Measurements from ENCODE around the gene THRSP. TPM values are rescaled to one million over a fixed set of nuclear protein-coding genes. Genes with fewer than 3 reads are reported as not detected.
"Not testable (repeated sequence)": the region's sequence is repeated elsewhere in the genome, so short reads cannot be mapped to it uniquely, and the experiment has no call there.

THRSP gene
- not detected for total RNA-seq
- polyA plus RNA-seq (2013, experiment 1 of 2): not detected
- not detected for polyA plus RNA-seq (2013, experiment 2 of 2)
- long read RNA-seq, experiment 1: 0 reads
- long read RNA-seq, experiment 2: 0 reads
- long read RNA-seq, experiment 3: 0 reads
- long read RNA-seq, experiment 4: 0 reads

- Histone ChIP-seq H3K9me3 (ENCODE audit: control insufficient read depth, low read length) (no peaks in the 10 kb centered on the region), H3K36me3 (ENCODE audit: control insufficient read depth, insufficient read depth, low read length) (peaks cover 11% of the 10 kb centered on the region), H3K27ac (ENCODE audit: low read depth, low read length) (no peak within 1 kb of the TSS), H3K4me1 (ENCODE audit: control insufficient read depth, insufficient read depth, low read length) (no peaks in the 10 kb centered on the region), H3K9ac (ENCODE audit: extremely low read depth, low read length, poor library complexity, severe bottlenecking) (no peak within 1 kb of the TSS), H3K4me3 (ENCODE audit: low read length) (no peak within 1 kb of the TSS), H3K27me3 (ENCODE audit: control insufficient read depth, insufficient read depth, low read length, poor library complexity, severe bottlenecking) (no peaks in the 10 kb centered on the region)
- H3K36me3 Mint-ChIP-seq (ENCODE audit: low read depth): peaks cover 15% of the 10 kb centered on the region
- 93 to 97% methylated on average over 8 to 14 of the region's 14 CpGs for WGBS, 2 experiments (ENCODE audit: insufficient coverage in 1 of 2, insufficient read length in 1 of 2)
- no peaks in the 10 kb centered on the region for H3K4me1 Mint-ChIP-seq
- H3K27ac Mint-ChIP-seq: no peak within 1 kb of the TSS
- no peak for DNase-seq
- H3K4me3 Mint-ChIP-seq: no peak within 1 kb of the TSS
- no peaks in the 10 kb centered on the region for H3K9me3 Mint-ChIP-seq
- no peaks in the 10 kb centered on the region for H3K27me3 Mint-ChIP-seq (ENCODE audit: insufficient read depth)
- TF ChIP-seq CTCF (conservative IDR thresholded peaks at IDR 0.05): no peak
These were observed at the start of gene THRSP for GRCh38 chr11:78063440-78064181. Gene THRSP (plus strand): TSS chr11:78063861. CDS start chr11:78063882, 21 bp downstream.

- not testable (repeated sequence) for H3K27ac Mint-ChIP-seq; H3K4me1 Mint-ChIP-seq; DNase-seq; H3K27ac ChIP-seq (ENCODE audit: low read depth, low read length); H3K27me3 Mint-ChIP-seq (ENCODE audit: insufficient read depth); H3K4me1 ChIP-seq (ENCODE audit: control insufficient read depth, insufficient read depth, low read length); H3K9me3 ChIP-seq (ENCODE audit: control insufficient read depth, low read length); H3K9ac ChIP-seq (ENCODE audit: extremely low read depth, low read length, poor library complexity, severe bottlenecking); H3K4me3 Mint-ChIP-seq; H3K4me3 ChIP-seq (ENCODE audit: low read length); H3K27me3 ChIP-seq (ENCODE audit: control insufficient read depth, insufficient read depth, low read length, poor library complexity, severe bottlenecking); H3K9me3 Mint-ChIP-seq; H3K36me3 ChIP-seq (ENCODE audit: control insufficient read depth, insufficient read depth, low read length)
- peaks cover 12% of the 10 kb centered on the region for H3K36me3 Mint-ChIP-seq (ENCODE audit: low read depth)
- 87 to 91% methylated on average over 6 of the region's 6 CpGs for WGBS, 2 experiments (ENCODE audit: insufficient coverage in 1 of 2, insufficient read length in 1 of 2)
These were observed 48.6 kb upstream of the THRSP start for GRCh38 chr11:78014937-78015520.

- Mint-ChIP-seq H3K27ac (no peak overlapping the region), H3K36me3 (ENCODE audit: low read depth) (peaks cover 12% of the 10 kb centered on the region), H3K4me1 (peaks cover 10% of the 10 kb centered on the region), H3K27me3 (ENCODE audit: insufficient read depth) (no peaks in the 10 kb centered on the region), H3K9me3 (no peaks in the 10 kb centered on the region), H3K4me3 (no peak overlapping the region)
- peaks cover 5% of the 10 kb centered on the region for H3K4me1 ChIP-seq (ENCODE audit: control insufficient read depth, insufficient read depth, low read length)
- H3K4me3 ChIP-seq (ENCODE audit: low read length): no peak overlapping the region
- H3K9ac ChIP-seq (ENCODE audit: extremely low read depth, low read length, poor library complexity, severe bottlenecking): no peak overlapping the region
- no peak for DNase-seq
- WGBS, 2 experiments (ENCODE audit: insufficient coverage in 1 of 2, insufficient read length in 1 of 2): 91 to 100% methylated on average over 1 of the region's 1 CpG
- no peaks in the 10 kb centered on the region for H3K9me3 ChIP-seq (ENCODE audit: control insufficient read depth, low read length)
- no peak overlapping the region for H3K27ac ChIP-seq (ENCODE audit: low read depth, low read length)
- no peaks in the 10 kb centered on the region for H3K36me3 ChIP-seq (ENCODE audit: control insufficient read depth, insufficient read depth, low read length)
- H3K27me3 ChIP-seq (ENCODE audit: control insufficient read depth, insufficient read depth, low read length, poor library complexity, severe bottlenecking): no peaks in the 10 kb centered on the region
- no peak for TF ChIP-seq CTCF (conservative IDR thresholded peaks at IDR 0.05)
These were observed 47.8 kb upstream of the THRSP start for GRCh38 chr11:78015878-78016277.

Measured in endodermal cell (in vitro differentiated cells).